HEK293 (cell line): ENCODE data around the gene UBA52.

Experiments used
- BCL11B ChIP-seq: fragments of 450-650 bp; formaldehyde crosslinking; IDR thresholded peaks from 2 replicates; pipeline ENCODE4 v1.5.1; 2016; ENCODE audit warnings: low read depth, missing biosample characterization, missing genetic modification characterization
- BCL6B ChIP-seq: fragments of 450-650 bp; formaldehyde crosslinking; IDR thresholded peaks from 2 replicates; pipeline ENCODE4 v1.5.1; 2017; ENCODE audit warnings: missing biosample characterization, missing genetic modification characterization
- KLF16 ChIP-seq: fragments of 450-650 bp; formaldehyde crosslinking; IDR thresholded peaks from 2 replicates; pipeline ENCODE4 v1.5.1; 2017; ENCODE audit warnings: missing biosample characterization, missing genetic modification characterization
- KLF8 ChIP-seq: fragments of 450-650 bp; formaldehyde crosslinking; IDR thresholded peaks from 2 replicates; pipeline ENCODE4 v1.5.1; 2016; ENCODE audit warnings: missing biosample characterization, missing genetic modification characterization
- KLF9 ChIP-seq: fragments of 450-650 bp; formaldehyde crosslinking; IDR thresholded peaks from 2 replicates; pipeline ENCODE4 v1.5.1; 2016; ENCODE audit warnings: missing biosample characterization, missing genetic modification characterization, low read depth
- OVOL3 ChIP-seq: fragments of 450-650 bp; formaldehyde crosslinking; IDR thresholded peaks from 2 replicates; pipeline ENCODE4 v1.5.1; 2016; ENCODE audit warnings: missing biosample characterization, missing genetic modification characterization
- PBX3 ChIP-seq: sonication (generic); formaldehyde crosslinking; IDR thresholded peaks from 2 replicates; pipeline ENCODE4 v1.8.1; 2022; ENCODE audit warnings: mild to moderate bottlenecking, moderate library complexity, missing genetic modification reagents
- SP2 ChIP-seq: fragments of 450-650 bp; formaldehyde crosslinking; IDR thresholded peaks from 2 replicates; pipeline ENCODE4 v1.5.1; 2016; ENCODE audit warnings: missing biosample characterization, missing genetic modification characterization
- SP7 ChIP-seq: fragments of 450-650 bp; formaldehyde crosslinking; IDR thresholded peaks from 2 replicates; pipeline ENCODE4 v1.5.1; 2016; ENCODE audit warnings: missing biosample characterization, missing genetic modification characterization
- WT1 ChIP-seq: fragments of 450-650 bp; formaldehyde crosslinking; IDR thresholded peaks from 2 replicates; pipeline ENCODE4 v1.5.1; 2016; ENCODE audit warnings: missing biosample characterization, missing genetic modification characterization
- ZBTB48 ChIP-seq: fragments of 450-650 bp; formaldehyde crosslinking; IDR thresholded peaks from 2 replicates; pipeline ENCODE4 v1.5.1; 2016; ENCODE audit warnings: missing biosample characterization, missing genetic modification characterization
- ZFP3 ChIP-seq: fragments of 450-650 bp; formaldehyde crosslinking; IDR thresholded peaks from 2 replicates; pipeline ENCODE4 v1.5.1; 2016; ENCODE audit warnings: low read depth, missing biosample characterization, missing genetic modification characterization
- ZNF19 ChIP-seq: fragments of 450-650 bp; formaldehyde crosslinking; IDR thresholded peaks from 2 replicates; pipeline ENCODE4; 2016; ENCODE audit warnings: missing biosample characterization, missing genetic modification characterization, low read depth
- ZNF266 ChIP-seq: fragments of 450-650 bp; formaldehyde crosslinking; IDR thresholded peaks from 2 replicates; pipeline ENCODE4 v1.5.1; 2016; ENCODE audit warnings: missing biosample characterization, missing genetic modification characterization, low read depth
- ZNF324 ChIP-seq: fragments of 450-650 bp; formaldehyde crosslinking; IDR thresholded peaks from 2 replicates; pipeline ENCODE4 v1.5.1; 2016; ENCODE audit warnings: missing biosample characterization, missing genetic modification characterization
- ZNF335 ChIP-seq: fragments of 450-650 bp; formaldehyde crosslinking; conservative IDR thresholded peaks from 2 replicates; pipeline ENCODE4 v1.5.1; 2016; ENCODE audit warnings: missing biosample characterization, missing genetic modification characterization
- ZNF341 ChIP-seq: fragments of 450-650 bp; formaldehyde crosslinking; IDR thresholded peaks from 2 replicates; pipeline ENCODE4; 2016; ENCODE audit warnings: low read depth, missing biosample characterization, missing genetic modification characterization
- ZNF366 ChIP-seq: fragments of 450-650 bp; formaldehyde crosslinking; conservative IDR thresholded peaks from 2 replicates; pipeline ENCODE4 v1.5.1; 2016; ENCODE audit warnings: missing biosample characterization, missing genetic modification characterization
- ZNF398 ChIP-seq: fragments of 450-650 bp; formaldehyde crosslinking; IDR thresholded peaks from 2 replicates; pipeline ENCODE4 v1.5.1; 2017; ENCODE audit warnings: missing biosample characterization, missing genetic modification characterization
- ZNF423 ChIP-seq: fragments of 450-650 bp; formaldehyde crosslinking; IDR thresholded peaks from 2 replicates; pipeline ENCODE4 v1.5.1; 2016; ENCODE audit warnings: missing biosample characterization, missing genetic modification characterization
- ZNF433 ChIP-seq: fragments of 450-650 bp; formaldehyde crosslinking; IDR thresholded peaks from 2 replicates; pipeline ENCODE4 v1.5.1; 2016; ENCODE audit warnings: missing biosample characterization, missing genetic modification characterization, low read depth
- ZNF561 ChIP-seq: fragments of 450-650 bp; IDR thresholded peaks from 2 replicates; pipeline ENCODE4 v1.5.1; 2018; ENCODE audit warnings: missing biosample characterization, missing genetic modification characterization, borderline replicate concordance
- ZNF621 ChIP-seq: fragments of 450-650 bp; formaldehyde crosslinking; IDR thresholded peaks from 2 replicates; pipeline ENCODE4 v1.5.1; 2017; ENCODE audit warnings: missing biosample characterization, missing genetic modification characterization
- ZNF623 ChIP-seq: fragments of 450-650 bp; formaldehyde crosslinking; IDR thresholded peaks from 2 replicates; pipeline ENCODE4 v1.5.1; 2016; ENCODE audit warnings: missing biosample characterization, missing genetic modification characterization
- ZNF629 ChIP-seq: fragments of 450-650 bp; formaldehyde crosslinking; IDR thresholded peaks from 2 replicates; pipeline ENCODE4 v1.5.1; 2017; ENCODE audit warnings: missing biosample characterization, missing genetic modification characterization
- ZNF658 ChIP-seq: fragments of 450-650 bp; formaldehyde crosslinking; IDR thresholded peaks from 2 replicates; pipeline ENCODE4; 2016; ENCODE audit warnings: missing biosample characterization, missing genetic modification characterization
- ZNF701 ChIP-seq: fragments of 450-650 bp; formaldehyde crosslinking; IDR thresholded peaks from 2 replicates; pipeline ENCODE4 v1.5.1; 2016; ENCODE audit warnings: missing biosample characterization, missing genetic modification characterization
- ZNF747 ChIP-seq: fragments of 450-650 bp; formaldehyde crosslinking; IDR thresholded peaks from 2 replicates; pipeline ENCODE4 v1.5.1; 2016; ENCODE audit warnings: missing biosample characterization, missing genetic modification characterization
- ZNF76 ChIP-seq: fragments of 450-650 bp; formaldehyde crosslinking; IDR thresholded peaks from 2 replicates; pipeline ENCODE4; 2016; ENCODE audit warnings: low read depth, missing biosample characterization, missing genetic modification characterization, borderline replicate concordance
- ZNF830 ChIP-seq: fragments of 450-650 bp; IDR thresholded peaks from 2 replicates; pipeline ENCODE4 v1.5.0; 2018; ENCODE audit warnings: missing biosample characterization, missing genetic modification characterization, low read depth, mild to moderate bottlenecking, moderate library complexity
- ZNF843 ChIP-seq: fragments of 450-650 bp; formaldehyde crosslinking; IDR thresholded peaks from 2 replicates; pipeline ENCODE4 v1.5.1; 2016; ENCODE audit warnings: missing biosample characterization, missing genetic modification characterization
- TF ChIP-seq, protein P1 (sequence below): fragments of 450-650 bp; formaldehyde crosslinking; IDR thresholded peaks from 2 replicates; pipeline ENCODE4 v1.5.1; 2017; ENCODE audit warnings: missing biosample characterization, missing genetic modification characterization
- TF ChIP-seq, protein P2 (sequence below): fragments of 450-650 bp; formaldehyde crosslinking; IDR thresholded peaks from 2 replicates; pipeline ENCODE4 v1.5.1; 2016; ENCODE audit warnings: missing biosample characterization, missing genetic modification characterization

UBA52 gene

DNA sequence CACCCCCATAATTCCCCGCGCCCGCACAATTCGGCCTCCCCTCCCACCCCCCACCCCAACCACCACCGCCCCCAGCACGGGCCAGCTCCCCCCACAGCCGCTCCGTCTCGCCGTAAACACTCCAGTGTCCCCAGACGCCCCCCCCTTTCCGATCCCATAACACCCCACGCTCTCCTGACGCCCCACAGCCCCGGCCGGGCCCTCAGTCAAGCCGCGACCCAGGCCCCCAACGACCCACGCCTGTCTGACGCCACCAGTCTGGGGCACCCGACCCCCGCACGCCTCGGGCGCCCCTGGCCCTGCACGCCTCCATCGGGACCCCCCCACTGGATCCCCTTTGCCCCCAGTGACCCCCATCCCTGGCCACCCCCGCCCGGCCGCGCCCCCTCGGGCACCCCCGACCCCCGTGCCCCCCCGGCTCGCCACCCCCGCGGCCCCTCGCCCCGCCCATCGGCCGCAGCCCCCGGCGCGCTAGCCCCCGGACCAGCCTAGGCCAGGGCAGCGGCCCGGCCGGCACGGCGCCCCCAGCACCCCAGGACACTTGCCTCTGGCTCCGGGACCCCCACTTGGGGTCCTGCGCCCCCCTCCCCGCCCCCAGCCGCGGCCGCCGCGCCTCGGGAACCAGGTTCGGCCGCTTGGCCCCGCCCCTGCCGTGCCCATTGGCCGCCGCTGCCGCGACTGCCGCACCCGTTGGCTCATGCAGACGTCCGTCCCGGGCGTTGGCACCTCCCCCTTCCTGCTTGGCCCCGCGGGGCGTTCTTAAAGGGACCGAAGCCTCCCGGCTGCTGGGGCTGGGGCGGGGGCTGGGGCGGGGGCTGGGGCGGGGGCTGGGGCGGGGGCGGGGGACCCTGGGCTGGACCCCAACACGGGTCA is 28.5 kb upstream of the UBA52 start, which contains the start of gene FKBP8 (continued):
- TF ChIP-seq, protein P1, sequence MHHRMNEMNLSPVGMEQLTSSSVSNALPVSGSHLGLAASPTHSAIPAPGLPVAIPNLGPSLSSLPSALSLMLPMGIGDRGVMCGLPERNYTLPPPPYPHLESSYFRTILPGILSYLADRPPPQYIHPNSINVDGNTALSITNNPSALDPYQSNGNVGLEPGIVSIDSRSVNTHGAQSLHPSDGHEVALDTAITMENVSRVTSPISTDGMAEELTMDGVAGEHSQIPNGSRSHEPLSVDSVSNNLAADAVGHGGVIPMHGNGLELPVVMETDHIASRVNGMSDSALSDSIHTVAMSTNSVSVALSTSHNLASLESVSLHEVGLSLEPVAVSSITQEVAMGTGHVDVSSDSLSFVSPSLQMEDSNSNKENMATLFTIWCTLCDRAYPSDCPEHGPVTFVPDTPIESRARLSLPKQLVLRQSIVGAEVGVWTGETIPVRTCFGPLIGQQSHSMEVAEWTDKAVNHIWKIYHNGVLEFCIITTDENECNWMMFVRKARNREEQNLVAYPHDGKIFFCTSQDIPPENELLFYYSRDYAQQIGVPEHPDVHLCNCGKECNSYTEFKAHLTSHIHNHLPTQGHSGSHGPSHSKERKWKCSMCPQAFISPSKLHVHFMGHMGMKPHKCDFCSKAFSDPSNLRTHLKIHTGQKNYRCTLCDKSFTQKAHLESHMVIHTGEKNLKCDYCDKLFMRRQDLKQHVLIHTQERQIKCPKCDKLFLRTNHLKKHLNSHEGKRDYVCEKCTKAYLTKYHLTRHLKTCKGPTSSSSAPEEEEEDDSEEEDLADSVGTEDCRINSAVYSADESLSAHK (tag by site-specific recombination): no peak
- TF ChIP-seq, protein P2, sequence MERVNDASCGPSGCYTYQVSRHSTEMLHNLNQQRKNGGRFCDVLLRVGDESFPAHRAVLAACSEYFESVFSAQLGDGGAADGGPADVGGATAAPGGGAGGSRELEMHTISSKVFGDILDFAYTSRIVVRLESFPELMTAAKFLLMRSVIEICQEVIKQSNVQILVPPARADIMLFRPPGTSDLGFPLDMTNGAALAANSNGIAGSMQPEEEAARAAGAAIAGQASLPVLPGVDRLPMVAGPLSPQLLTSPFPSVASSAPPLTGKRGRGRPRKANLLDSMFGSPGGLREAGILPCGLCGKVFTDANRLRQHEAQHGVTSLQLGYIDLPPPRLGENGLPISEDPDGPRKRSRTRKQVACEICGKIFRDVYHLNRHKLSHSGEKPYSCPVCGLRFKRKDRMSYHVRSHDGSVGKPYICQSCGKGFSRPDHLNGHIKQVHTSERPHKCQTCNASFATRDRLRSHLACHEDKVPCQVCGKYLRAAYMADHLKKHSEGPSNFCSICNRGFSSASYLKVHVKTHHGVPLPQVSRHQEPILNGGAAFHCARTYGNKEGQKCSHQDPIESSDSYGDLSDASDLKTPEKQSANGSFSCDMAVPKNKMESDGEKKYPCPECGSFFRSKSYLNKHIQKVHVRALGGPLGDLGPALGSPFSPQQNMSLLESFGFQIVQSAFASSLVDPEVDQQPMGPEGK (tag by site-specific recombination): peak; percentile 54; the same call in 1 of the 2 replicates
- peak; percentile 81; the same call in 1 of the 2 replicates for TF ChIP-seq PBX3 (CRISPR knock-in tag)
- TF ChIP-seq ZNF398 (tag by site-specific recombination): peak; percentile 79
- peak; percentile 79 for TF ChIP-seq ZNF76 (tag by site-specific recombination)
- no peak for TF ChIP-seq ZFP3 (tag by site-specific recombination)
- TF ChIP-seq BCL6B (tag by site-specific recombination): no peak
- no peak for TF ChIP-seq ZNF366
- no peak for TF ChIP-seq ZNF830
- TF ChIP-seq ZNF335: no peak; the same call in 1 of the 2 replicates
- no peak for TF ChIP-seq ZBTB48
- no peak for TF ChIP-seq ZNF423 (tag by site-specific recombination)
- TF ChIP-seq KLF8 (tag by site-specific recombination): no peak
- no peak for TF ChIP-seq ZNF658 (tag by site-specific recombination)
- TF ChIP-seq ZNF19: no peak
- TF ChIP-seq OVOL3: no peak
- TF ChIP-seq ZNF341 (tag by site-specific recombination): no peak
- TF ChIP-seq KLF9: no peak; the same call in 1 of the 2 replicates
- TF ChIP-seq ZNF623 (tag by site-specific recombination): no peak
- TF ChIP-seq ZNF843: no peak
- TF ChIP-seq ZNF266 (tag by site-specific recombination): no peak
- TF ChIP-seq SP7 (tag by site-specific recombination): no peak
- TF ChIP-seq ZNF621: no peak
- no peak for TF ChIP-seq ZNF433 (tag by site-specific recombination)
- no peak for TF ChIP-seq WT1
- TF ChIP-seq ZNF324 (tag by site-specific recombination): no peak
- TF ChIP-seq ZNF701 (tag by site-specific recombination): no peak
- no peak for TF ChIP-seq ZNF747 (tag by site-specific recombination)
- peak; percentile 71 for TF ChIP-seq SP2 (tag by site-specific recombination)
- TF ChIP-seq ZNF561 (tag by site-specific recombination): no peak
- no peak for TF ChIP-seq ZNF629 (tag by site-specific recombination)
- no peak for TF ChIP-seq BCL11B (tag by site-specific recombination)
- no peak for TF ChIP-seq KLF16
